Breast epithelium (tissue), 3 donors: Measurements from ENCODE around the gene LDHAL6A.

ENCODE experiments used
- POLR2A ChIP-seq: fragments of 450-650 bp; IDR thresholded peaks from one replicate; pipeline ENCODE4 v1.6.1; 2016; ENCODE audit warnings: antibody characterized with exemption, mild to moderate bottlenecking, moderate library complexity
- POLR2AphosphoS5 ChIP-seq, 3 donors: sonication (generic); formaldehyde crosslinking; IDR thresholded peaks; one replicate each; pipeline ENCODE4 v1.6.1; 2017; ENCODE audit warnings: antibody characterized with exemption in 3 of 3
- TF ChIP-seq, protein P1 (sequence below), 3 donors: fragments of 450-650 bp; IDR thresholded peaks; one replicate each; pipeline ENCODE4 v1.5.1; 2016 to 2017; ENCODE audit warnings: antibody characterized with exemption in 3 of 3, mild to moderate bottlenecking in 3 of 3, moderate library complexity in 3 of 3

DNA sequence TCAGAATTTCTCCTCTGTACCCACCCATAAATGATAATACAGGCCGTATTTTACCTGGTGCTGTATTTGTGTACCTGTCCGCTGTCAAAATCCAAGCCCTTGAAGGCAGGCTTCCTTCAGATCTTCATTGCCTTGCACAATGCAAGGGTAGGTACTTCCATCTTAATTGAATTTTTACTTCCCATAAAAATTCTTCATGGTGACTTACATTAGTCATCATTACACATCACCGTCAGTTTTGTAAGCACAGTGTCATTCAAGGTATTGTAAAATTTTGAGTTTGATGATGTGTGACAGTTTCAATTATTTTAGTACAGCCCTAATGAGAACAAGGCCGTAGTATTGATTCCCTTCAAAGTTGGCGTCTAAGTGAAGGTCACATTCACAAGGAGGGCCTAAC lies 71.9 kb downstream of the LDHAL6A start:
- TF ChIP-seq POLR2AphosphoS5 (IDR thresholded peaks at IDR 0.05) (no peak), POLR2A (no peak)
- TF ChIP-seq, protein P1, sequence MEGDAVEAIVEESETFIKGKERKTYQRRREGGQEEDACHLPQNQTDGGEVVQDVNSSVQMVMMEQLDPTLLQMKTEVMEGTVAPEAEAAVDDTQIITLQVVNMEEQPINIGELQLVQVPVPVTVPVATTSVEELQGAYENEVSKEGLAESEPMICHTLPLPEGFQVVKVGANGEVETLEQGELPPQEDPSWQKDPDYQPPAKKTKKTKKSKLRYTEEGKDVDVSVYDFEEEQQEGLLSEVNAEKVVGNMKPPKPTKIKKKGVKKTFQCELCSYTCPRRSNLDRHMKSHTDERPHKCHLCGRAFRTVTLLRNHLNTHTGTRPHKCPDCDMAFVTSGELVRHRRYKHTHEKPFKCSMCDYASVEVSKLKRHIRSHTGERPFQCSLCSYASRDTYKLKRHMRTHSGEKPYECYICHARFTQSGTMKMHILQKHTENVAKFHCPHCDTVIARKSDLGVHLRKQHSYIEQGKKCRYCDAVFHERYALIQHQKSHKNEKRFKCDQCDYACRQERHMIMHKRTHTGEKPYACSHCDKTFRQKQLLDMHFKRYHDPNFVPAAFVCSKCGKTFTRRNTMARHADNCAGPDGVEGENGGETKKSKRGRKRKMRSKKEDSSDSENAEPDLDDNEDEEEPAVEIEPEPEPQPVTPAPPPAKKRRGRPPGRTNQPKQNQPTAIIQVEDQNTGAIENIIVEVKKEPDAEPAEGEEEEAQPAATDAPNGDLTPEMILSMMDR (IDR thresholded peaks at IDR 0.05), result no peak
